Prostate gland (tissue), 2 donors: ENCODE data around the gene EXOC8.
A peak's percentile ranks its signal among the peaks of the same experiment; 100 is the strongest.

Experiments used
- POLR2A ChIP-seq: fragments of 450-650 bp; IDR thresholded peaks from one replicate; pipeline ENCODE4 v1.6.1; 2016; ENCODE audit warnings: antibody characterized with exemption, mild to moderate bottlenecking
- POLR2AphosphoS5 ChIP-seq: sonication (generic); formaldehyde crosslinking; IDR thresholded peaks from one replicate; pipeline ENCODE4 v1.6.1; 2017; ENCODE audit warnings: antibody characterized with exemption
- TF ChIP-seq, protein P1 (sequence below), 4 experiments: fragments of 200-600 bp in 2 of 4; fragments of 450-650 bp in 2 of 4; sonication (generic) in 2 of 4; IDR thresholded peaks; 1 replicate in 3 of 4; 2 replicates in 1 of 4; pipeline ENCODE4 v1.5.1; 2016 to 2019; ENCODE audit warnings: antibody characterized with exemption in 4 of 4, mild to moderate bottlenecking in 2 of 4, moderate library complexity in 2 of 4

DNA sequence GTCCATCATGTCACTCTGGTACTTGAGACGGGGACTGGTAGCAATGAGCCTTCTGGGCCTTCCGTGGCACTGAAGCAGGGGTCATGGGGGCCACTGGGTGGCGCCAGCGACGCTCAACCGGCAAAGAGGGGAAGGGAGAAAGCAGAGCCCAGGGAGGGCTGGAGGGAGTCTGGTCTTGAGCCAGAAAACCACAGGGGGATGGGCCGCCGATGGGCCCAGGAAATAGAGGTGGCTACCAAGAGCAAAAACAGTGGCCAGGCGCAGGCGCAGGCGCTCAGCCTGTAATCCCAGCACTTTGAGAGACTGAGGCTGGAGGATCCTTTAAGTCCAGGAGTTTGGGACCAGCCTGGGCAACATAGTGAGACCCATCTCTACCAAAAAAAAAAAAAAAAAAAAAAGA lies 21.8 kb downstream of the EXOC8 start:
- TF ChIP-seq, protein P1, sequence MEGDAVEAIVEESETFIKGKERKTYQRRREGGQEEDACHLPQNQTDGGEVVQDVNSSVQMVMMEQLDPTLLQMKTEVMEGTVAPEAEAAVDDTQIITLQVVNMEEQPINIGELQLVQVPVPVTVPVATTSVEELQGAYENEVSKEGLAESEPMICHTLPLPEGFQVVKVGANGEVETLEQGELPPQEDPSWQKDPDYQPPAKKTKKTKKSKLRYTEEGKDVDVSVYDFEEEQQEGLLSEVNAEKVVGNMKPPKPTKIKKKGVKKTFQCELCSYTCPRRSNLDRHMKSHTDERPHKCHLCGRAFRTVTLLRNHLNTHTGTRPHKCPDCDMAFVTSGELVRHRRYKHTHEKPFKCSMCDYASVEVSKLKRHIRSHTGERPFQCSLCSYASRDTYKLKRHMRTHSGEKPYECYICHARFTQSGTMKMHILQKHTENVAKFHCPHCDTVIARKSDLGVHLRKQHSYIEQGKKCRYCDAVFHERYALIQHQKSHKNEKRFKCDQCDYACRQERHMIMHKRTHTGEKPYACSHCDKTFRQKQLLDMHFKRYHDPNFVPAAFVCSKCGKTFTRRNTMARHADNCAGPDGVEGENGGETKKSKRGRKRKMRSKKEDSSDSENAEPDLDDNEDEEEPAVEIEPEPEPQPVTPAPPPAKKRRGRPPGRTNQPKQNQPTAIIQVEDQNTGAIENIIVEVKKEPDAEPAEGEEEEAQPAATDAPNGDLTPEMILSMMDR (IDR thresholded peaks at IDR 0.05) = peak in 2 of 4 experiments; percentile 15 to 17
- TF ChIP-seq POLR2AphosphoS5 (no peak), POLR2A (no peak)
